H1 (cell line): Measurements from ENCODE around the gene CPT2. TPM values are rescaled to one million over a fixed set of nuclear protein-coding genes. Genes with fewer than 3 reads are reported as not detected.

Experiments used
- CTCF ChIA-PET: fragments of 300-600 bp; sonication (Branson Sonifier 250); formaldehyde crosslinking; loops from one replicate; lab custom pipeline; 2021; ENCODE audit not compliant: partially characterized antibody; lab: Charles Lee
- POLR2A ChIA-PET: fragments of 300-600 bp; sonication (Branson Sonifier 250); formaldehyde crosslinking; loops from one replicate; lab custom pipeline; 2021; ENCODE audit warnings: inconsistent platforms; ENCODE audit not compliant: partially characterized antibody; lab: Charles Lee
- DNase-seq, 2 experiments: peaks; one replicate each; pipeline versions ENCODE4 v3.0.0 to v3.0.0-alpha.2; 2010 to 2022; ENCODE audit warnings: low spot score in 2 of 2, low read depth in 1 of 2, mixed read lengths in 1 of 2
- FAIRE-seq: peaks from 2 replicates; lab custom pipeline; 2011; peaks lifted over from hg19 to GRCh38; lab: Jason Lieb, UNC
- H2AFZ ChIP-seq: 2 replicates; pipeline ENCODE4 v1.8.1; 2012; ENCODE audit warnings: low read length, inconsistent platforms
- H2AK5ac ChIP-seq: 2 replicates; pipeline ENCODE4 v1.6.1; 2013; ENCODE audit warnings: low read depth, low read length
- H2BK120ac ChIP-seq: replicated peaks from 2 replicates; pipeline ENCODE3; 2013; ENCODE audit warnings: low read depth, low read length, inconsistent platforms
- H2BK12ac ChIP-seq: 2 replicates; pipeline ENCODE4 v1.6.1; 2013; ENCODE audit warnings: low read depth, low read length
- H2BK15ac ChIP-seq: 2 replicates; pipeline ENCODE4 v1.6.1; 2013; ENCODE audit warnings: low read length
- H2BK20ac ChIP-seq: 2 replicates; pipeline ENCODE4 v1.6.1; 2013; ENCODE audit warnings: low read length
- H2BK5ac ChIP-seq: 2 replicates; pipeline ENCODE4 v1.6.1; 2013; ENCODE audit warnings: low read depth, low read length
- H3K14ac ChIP-seq: 2 replicates; pipeline ENCODE4 v1.6.1; 2013; ENCODE audit warnings: inconsistent platforms; ENCODE audit not compliant: insufficient read length
- H3K18ac ChIP-seq: 2 replicates; pipeline ENCODE4 v1.6.1; 2013; ENCODE audit warnings: low read length; ENCODE audit errors: extremely low read depth
- H3K23ac ChIP-seq: 2 replicates; pipeline ENCODE4 v1.6.1; 2013; ENCODE audit warnings: inconsistent platforms; ENCODE audit not compliant: insufficient read length
- H3K23me2 ChIP-seq: 2 replicates; pipeline ENCODE4 v1.6.1; 2013; ENCODE audit warnings: low read depth, low read length
- H3K27ac ChIP-seq: 2 replicates; pipeline ENCODE4 v1.6.1; 2011; ENCODE audit warnings: low read depth, low read length, inconsistent platforms
- H3K27me3 ChIP-seq, 4 experiments: replicated peaks in 1 of 4; 1 replicate in 1 of 4; 2 replicates in 3 of 4; pipeline versions ENCODE4 v1.6.1 to v1.8.1; 2011 to 2013; ENCODE audit warnings: low read length in 3 of 4, mild to moderate bottlenecking in 3 of 4, inconsistent platforms in 2 of 4, mixed read lengths in 2 of 4, moderate library complexity in 1 of 4; ENCODE audit not compliant: control insufficient read depth in 3 of 4, insufficient read depth in 3 of 4; ENCODE audit errors: extremely low read depth in 1 of 4
- H3K36me3 ChIP-seq, 4 experiments: 2 replicates each; pipeline versions ENCODE4 v1.6.1 to v1.8.1; 2011 to 2013; ENCODE audit warnings: mild to moderate bottlenecking in 4 of 4, low read length in 3 of 4, moderate library complexity in 2 of 4, control low read depth in 1 of 4, inconsistent platforms in 1 of 4; ENCODE audit not compliant: insufficient read depth in 4 of 4, control insufficient read depth in 2 of 4
- H3K4ac ChIP-seq: replicated peaks from 2 replicates; pipeline ENCODE3; 2013; ENCODE audit warnings: low read length, low read depth, mixed read lengths, inconsistent platforms; ENCODE audit not compliant: insufficient read length
- H3K4me1 ChIP-seq, 4 experiments: replicated peaks in 1 of 4; 1 replicate in 1 of 4; 2 replicates in 3 of 4; pipeline versions ENCODE4 v1.6.1 to v1.8.1; 2011 to 2013; ENCODE audit warnings: low read length in 3 of 4, inconsistent platforms in 2 of 4, mixed read lengths in 1 of 4; ENCODE audit not compliant: insufficient read depth in 4 of 4, control insufficient read depth in 3 of 4
- H3K4me2 ChIP-seq, 2 experiments: 2 replicates each; pipeline versions ENCODE4 v1.6.1 to v1.8.1; 2011 to 2013; ENCODE audit warnings: low read depth in 2 of 2, low read length in 2 of 2, control low read depth in 1 of 2, inconsistent platforms in 1 of 2, mild to moderate bottlenecking in 1 of 2; ENCODE audit not compliant: insufficient read depth in 1 of 2
- H3K4me3 ChIP-seq, 4 experiments: fragments of 200-600, 300-600 bp in 1 of 4; sonication (generic), shearing (Covaris generic), sonication (Bioruptor Twin) in 1 of 4; 2 replicates each; pipeline versions ENCODE4 v1.5.1 to v1.8.1; 2011 to 2016; ENCODE audit warnings: low read length in 4 of 4, low read depth in 3 of 4, control low read depth in 2 of 4, inconsistent platforms in 2 of 4, mild to moderate bottlenecking in 2 of 4, mixed read lengths in 1 of 4, moderate library complexity in 1 of 4; ENCODE audit not compliant: insufficient read depth in 2 of 4; ENCODE audit errors: extremely low read depth in 1 of 4
- H3K56ac ChIP-seq: replicated peaks from 2 replicates; pipeline ENCODE3; 2013; ENCODE audit warnings: low read depth, mild to moderate bottlenecking, mixed read lengths, low read length, inconsistent platforms; ENCODE audit not compliant: insufficient read length
- H3K79me1 ChIP-seq: 2 replicates; pipeline ENCODE4 v1.6.1; 2013; ENCODE audit warnings: low read depth, low read length, control low read depth
- H3K79me2 ChIP-seq, 2 experiments: 2 replicates each; pipeline versions ENCODE4 v1.6.1 to v1.8.1; 2012 to 2013; ENCODE audit warnings: low read length in 2 of 2, mild to moderate bottlenecking in 2 of 2, inconsistent platforms in 1 of 2; ENCODE audit not compliant: insufficient read depth in 2 of 2, control insufficient read depth in 1 of 2
- H3K9ac ChIP-seq, 4 experiments: replicated peaks in 1 of 4; 1 replicate in 1 of 4; 2 replicates in 3 of 4; pipeline versions ENCODE4 v1.6.1 to v1.8.1; 2011 to 2013; ENCODE audit warnings: low read depth in 3 of 4, low read length in 3 of 4, control low read depth in 2 of 4, mild to moderate bottlenecking in 2 of 4, moderate library complexity in 2 of 4, inconsistent platforms in 1 of 4; ENCODE audit errors: extremely low read depth in 1 of 4
- H3K9me3 ChIP-seq, 2 experiments: 2 replicates each; pipeline versions ENCODE4 v1.6.1 to v1.8.1; 2012 to 2013; ENCODE audit warnings: mild to moderate bottlenecking in 2 of 2, moderate library complexity in 2 of 2, control low read depth in 1 of 2, inconsistent platforms in 1 of 2, low read depth in 1 of 2, low read length in 1 of 2, mixed read lengths in 1 of 2; ENCODE audit not compliant: insufficient read depth in 2 of 2
- H4K20me1 ChIP-seq, 2 experiments: replicated peaks in 1 of 2; 2 replicates each; pipeline versions ENCODE3 to v1.8.1; 2011 to 2013; ENCODE audit warnings: inconsistent platforms in 2 of 2, low read length in 2 of 2, mild to moderate bottlenecking in 1 of 2; ENCODE audit not compliant: insufficient read depth in 2 of 2, control insufficient read depth in 1 of 2
- H4K5ac ChIP-seq: 2 replicates; pipeline ENCODE4 v1.6.1; 2013; ENCODE audit warnings: low read length, low read depth, mixed read lengths, inconsistent platforms; ENCODE audit not compliant: insufficient read length
- H4K8ac ChIP-seq: 2 replicates; pipeline ENCODE4 v1.8.0; 2013; ENCODE audit warnings: mild to moderate bottlenecking, moderate library complexity, low read length, inconsistent platforms; ENCODE audit not compliant: insufficient read depth; ENCODE audit errors: extremely low read depth
- H4K91ac ChIP-seq: replicated peaks from 2 replicates; pipeline ENCODE3; 2013; ENCODE audit warnings: low read length, mixed read lengths, inconsistent platforms; ENCODE audit not compliant: insufficient read length
- ASH2L ChIP-seq: fragments of 200-600, 300-600 bp; sonication (generic); IDR thresholded peaks from one replicate; pipeline ENCODE4 v1.7.1; 2017; ENCODE audit warnings: low read length
- ATF3 ChIP-seq: IDR thresholded peaks from 2 replicates; pipeline ENCODE4 v1.6.1; 2011; ENCODE audit warnings: low read depth, mild to moderate bottlenecking, low read length; ENCODE audit not compliant: insufficient read depth
- BCL11A ChIP-seq, 2 experiments: IDR thresholded peaks; one replicate each; pipeline ENCODE4 v1.6.1; 2011; ENCODE audit warnings: low read depth in 2 of 2, low read length in 2 of 2, mild to moderate bottlenecking in 2 of 2
- FOSL1 ChIP-seq: IDR thresholded peaks from 2 replicates; pipeline ENCODE4 v1.6.1; 2011; ENCODE audit warnings: mild to moderate bottlenecking, low read depth, low read length, moderate library complexity; ENCODE audit not compliant: insufficient read depth
- GTF2F1 ChIP-seq: IDR thresholded peaks from 2 replicates; pipeline ENCODE4 v1.6.1; 2012; ENCODE audit warnings: low read depth, low read length, improper control_type of control experiment, borderline replicate concordance
- MAFK ChIP-seq: IDR thresholded peaks from 2 replicates; pipeline ENCODE4 v1.6.1; 2012; ENCODE audit warnings: low read depth, mild to moderate bottlenecking, improper control_type of control experiment, low read length
- MAX ChIP-seq: IDR thresholded peaks from 2 replicates; pipeline ENCODE4 v1.6.1; 2012; ENCODE audit warnings: inconsistent platforms
- POLR2A ChIP-seq, 2 experiments: IDR thresholded peaks; 1 replicate in 1 of 2; 2 replicates in 1 of 2; pipeline ENCODE4 v1.6.1; 2011; ENCODE audit warnings: low read depth in 2 of 2, low read length in 2 of 2, mild to moderate bottlenecking in 2 of 2; ENCODE audit errors: control extremely low read depth in 1 of 2
- RBBP5 ChIP-seq: IDR thresholded peaks from 2 replicates; pipeline ENCODE4 v1.7.1; 2012; ENCODE audit warnings: low read depth, mild to moderate bottlenecking, inconsistent platforms, low read length, moderate library complexity, borderline replicate concordance
- SAP30 ChIP-seq: fragments of 300-600 bp; sonication (generic); IDR thresholded peaks from 2 replicates; pipeline ENCODE4 v1.7.1; 2012; ENCODE audit warnings: low read length, moderate library complexity, mild to moderate bottlenecking, inconsistent platforms; ENCODE audit not compliant: insufficient read depth, insufficient replicate concordance
- SIN3A ChIP-seq, 2 experiments: IDR thresholded peaks in 1 of 2; conservative IDR thresholded peaks in 1 of 2; 2 replicates each; pipeline ENCODE4 v1.6.1; 2011 to 2012; ENCODE audit warnings: low read length in 2 of 2, improper control_type of control experiment in 1 of 2, low read depth in 1 of 2, mild to moderate bottlenecking in 1 of 2
- SP2 ChIP-seq: IDR thresholded peaks from 2 replicates; pipeline ENCODE4 v1.6.1; 2012; ENCODE audit warnings: mild to moderate bottlenecking, low read length, inconsistent platforms
- TAF1 ChIP-seq: IDR thresholded peaks from 2 replicates; pipeline ENCODE4 v1.6.1; 2011; ENCODE audit warnings: mild to moderate bottlenecking, low read depth, low read length
- WGBS, 2 experiments: shearing (Covaris generic) in 1 of 2; methylation state at CpG; one replicate each; pipeline versions ENCODE4 v1.1.6 to v1.1.7; 2013 to 2015; ENCODE audit warnings: low lambda C conversion rate in 2 of 2, mixed read lengths in 2 of 2, inconsistent platforms in 1 of 2, low coverage in 1 of 2, missing lambda C conversion rate in 1 of 2; ENCODE audit not compliant: insufficient replicate concordance in 2 of 2, insufficient coverage in 1 of 2, insufficient read length in 1 of 2; ENCODE audit errors: extremely low coverage in 1 of 2, missing lambda C conversion rate in 1 of 2; 5-methylcytosine and 5-hydroxymethylcytosine counted together
- polyA plus RNA-seq, 7 experiments: library from polyadenylated mRNA; depleted of rRNA in 3 of 7; stranded (reverse) in 5 of 7; unstranded in 2 of 7; fragments of >200 nt in 5 of 7; fragments of 200-250 nt in 2 of 7; gene quantifications; 1 replicate in 5 of 7; 2 replicates in 1 of 7; 4 replicates in 1 of 7; pipeline versions ENCODE4 v1.2.1 to v1.2.3, GENCODE V29; 2011 to 2013; ENCODE audit warnings: missing spikeins in 2 of 7, mixed read lengths in 2 of 7
- total RNA-seq: library from RNA; stranded (reverse); fragmentation: NEBNext Ultra II Directional; extraction: Animal tissue kit (Norgen Biotek cat#: 25700); gene quantifications from 2 replicates; pipeline ENCODE4 v1.2.1, GENCODE V29; 2021

The CPT2 gene
- total and polyA plus RNA-seq, 2 of the 8 experiments (the other 6 are each of a cell fraction or from before 2014, with no cell fraction given): 23.9 to 25.5 TPM

- peak overlapping the region in 1 of 2 experiments; percentile 93; a peak in 1 of 4 replicates for H3K4me2 ChIP-seq
- H4K91ac ChIP-seq: no peak overlapping the region
- no peak overlapping the region for H2BK12ac ChIP-seq
- H3K4ac ChIP-seq: no peak overlapping the region
- H2BK15ac ChIP-seq: no peak overlapping the region
- CTCF ChIA-PET: interaction anchor here (0.6 to 5.7 kb wide), 3 partner anchors 12 to 56 kb away, joined by 3 to 42 read pairs (median 4); no protein-coding TSS in a partner anchor
- no peaks in the 10 kb centered on the region; the same call in none of the 2 replicates for H3K79me1 ChIP-seq
- no peaks in the 10 kb centered on the region for H4K20me1 ChIP-seq
- peaks cover 0 to 20% (median 12%) of the 10 kb centered on the region in 4 experiments; a peak in 5 of 8 replicates for H3K36me3 ChIP-seq
- WGBS, 2 experiments: 83% methylated on average over 4 of the region's 4 CpGs; no CpG with 5 or more reads in 1 of the 2 experiments
- no peak overlapping the region; a peak in 1 of 8 replicates for H3K4me3 ChIP-seq
- H3K14ac ChIP-seq: no peak overlapping the region
- H3K23ac ChIP-seq: no peak overlapping the region
- peaks cover 2 to 6% (median 4%) of the 10 kb centered on the region in 4 experiments; a peak in 4 of 7 replicates for H3K4me1 ChIP-seq
- POLR2A ChIA-PET: interaction anchor here (0.5 to 2.0 kb wide), 6 partner anchors 9 to 800 kb away, joined by 3 to 6 read pairs (median 4); no protein-coding TSS in a partner anchor
- H3K27me3 ChIP-seq: peaks cover 0 to 4% (median 1%) of the 10 kb centered on the region in 4 experiments; a peak in 4 of 7 replicates
- no peaks in the 10 kb centered on the region for H3K9me3 ChIP-seq
- no peak overlapping the region for H2AFZ ChIP-seq
- DNase-seq (no peak), FAIRE-seq (no peak)
- no peak overlapping the region for H4K5ac ChIP-seq
- peaks cover 0 to 8% of the 10 kb centered on the region in 2 experiments; a peak in 1 of 4 replicates for H3K79me2 ChIP-seq
- H2BK5ac ChIP-seq: no peak overlapping the region
- H3K18ac ChIP-seq: no peak overlapping the region
- no peak overlapping the region for H2BK120ac ChIP-seq
- no peak overlapping the region for H4K8ac ChIP-seq
- H3K23me2 ChIP-seq: peaks cover 5% of the 10 kb centered on the region
- H2BK20ac ChIP-seq: no peak overlapping the region
- no peak overlapping the region for H3K56ac ChIP-seq
- H3K27ac ChIP-seq: no peak overlapping the region
- H2AK5ac ChIP-seq: no peak overlapping the region
- peak overlapping the region in 1 of 4 experiments; percentile 18; a peak in 1 of 7 replicates for H3K9ac ChIP-seq
- TF ChIP-seq FOSL1: no peak
- TF ChIP-seq TAF1: no peak
- no peak for TF ChIP-seq MAX
- TF ChIP-seq POLR2A (IDR thresholded peaks at IDR 0.05; ENCODE audit: control extremely low read depth in 1 of 2, low read depth in 2 of 2, low read length in 2 of 2): no peak
- TF ChIP-seq SP2: no peak
- TF ChIP-seq ATF3: no peak
- TF ChIP-seq SIN3A (conservative IDR thresholded peaks at IDR 0.05 in 1 of 2, IDR thresholded peaks at IDR 0.05 in 1 of 2; ENCODE audit: low read depth in 1 of 2, low read length in 2 of 2): no peak
- no peak for TF ChIP-seq BCL11A (IDR thresholded peaks at IDR 0.05; ENCODE audit: low read depth in 2 of 2, low read length in 2 of 2)
- TF ChIP-seq MAFK: no peak
- TF ChIP-seq RBBP5: no peak
- no peak for TF ChIP-seq ASH2L
- no peak for TF ChIP-seq GTF2F1
- TF ChIP-seq SAP30: no peak
These were observed 1.6 kb downstream of the CPT2 start for GRCh38 chr1:53198241-53198651.
